WI38 (cell line): ENCODE measurements around the gene CNPY4.
"Not testable (repeated sequence)": the region's sequence is repeated elsewhere in the genome, so short reads cannot be mapped to it uniquely, and the experiment has no call there.

ENCODE experiments used
- H3K4me3 ChIP-seq: 2 replicates; pipeline ENCODE4 v1.5.1; 2011; ENCODE audit warnings: low read depth, mild to moderate bottlenecking, control low read depth, low read length
- TF ChIP-seq, protein P1 (sequence below): IDR thresholded peaks from 2 replicates; pipeline ENCODE4 v1.5.1; 2012; ENCODE audit warnings: low read depth, mild to moderate bottlenecking, control low read depth, low read length

Gene CNPY4

DNA sequence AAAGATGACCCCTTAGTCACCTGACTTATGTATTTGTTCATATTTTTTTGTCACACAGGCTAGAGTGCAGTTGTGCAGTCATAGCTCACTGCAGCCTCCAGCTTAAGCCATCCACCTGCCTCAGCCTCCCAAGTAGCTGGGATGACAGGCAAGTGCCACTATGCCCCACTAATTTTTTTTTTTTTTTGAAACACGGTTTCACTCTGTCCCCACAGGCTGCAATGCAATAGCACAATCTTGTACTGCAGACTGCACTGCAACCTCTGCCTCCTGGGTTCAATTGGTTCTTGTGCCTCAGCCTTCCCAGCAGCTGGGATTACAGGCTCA, 9.2 kb downstream of the CNPY4 start:
- TF ChIP-seq, protein P1, sequence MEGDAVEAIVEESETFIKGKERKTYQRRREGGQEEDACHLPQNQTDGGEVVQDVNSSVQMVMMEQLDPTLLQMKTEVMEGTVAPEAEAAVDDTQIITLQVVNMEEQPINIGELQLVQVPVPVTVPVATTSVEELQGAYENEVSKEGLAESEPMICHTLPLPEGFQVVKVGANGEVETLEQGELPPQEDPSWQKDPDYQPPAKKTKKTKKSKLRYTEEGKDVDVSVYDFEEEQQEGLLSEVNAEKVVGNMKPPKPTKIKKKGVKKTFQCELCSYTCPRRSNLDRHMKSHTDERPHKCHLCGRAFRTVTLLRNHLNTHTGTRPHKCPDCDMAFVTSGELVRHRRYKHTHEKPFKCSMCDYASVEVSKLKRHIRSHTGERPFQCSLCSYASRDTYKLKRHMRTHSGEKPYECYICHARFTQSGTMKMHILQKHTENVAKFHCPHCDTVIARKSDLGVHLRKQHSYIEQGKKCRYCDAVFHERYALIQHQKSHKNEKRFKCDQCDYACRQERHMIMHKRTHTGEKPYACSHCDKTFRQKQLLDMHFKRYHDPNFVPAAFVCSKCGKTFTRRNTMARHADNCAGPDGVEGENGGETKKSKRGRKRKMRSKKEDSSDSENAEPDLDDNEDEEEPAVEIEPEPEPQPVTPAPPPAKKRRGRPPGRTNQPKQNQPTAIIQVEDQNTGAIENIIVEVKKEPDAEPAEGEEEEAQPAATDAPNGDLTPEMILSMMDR, result no peak
- no peak overlapping the region for H3K4me3 ChIP-seq

DNA sequence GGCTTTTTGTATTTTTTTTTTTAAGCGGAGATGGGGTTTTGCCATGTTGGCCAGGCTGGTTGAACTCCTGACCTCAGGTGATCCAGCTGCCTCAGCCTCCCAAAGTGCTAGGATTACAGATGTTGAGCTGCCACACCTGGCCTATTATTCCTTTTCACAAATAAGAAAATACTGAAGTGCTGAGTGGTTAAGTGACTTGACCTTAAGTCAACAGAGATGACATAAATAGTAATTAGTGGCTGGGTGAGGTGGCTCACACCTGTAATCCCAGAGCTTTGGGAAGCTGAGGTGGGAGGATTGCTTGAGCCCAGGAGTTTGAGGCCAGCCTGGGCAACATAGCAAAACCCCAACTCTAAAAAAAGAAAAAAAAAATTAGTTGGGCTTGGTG, 10.8 kb downstream of the CNPY4 start:
- not testable (repeated sequence) for H3K4me3 ChIP-seq

DNA sequence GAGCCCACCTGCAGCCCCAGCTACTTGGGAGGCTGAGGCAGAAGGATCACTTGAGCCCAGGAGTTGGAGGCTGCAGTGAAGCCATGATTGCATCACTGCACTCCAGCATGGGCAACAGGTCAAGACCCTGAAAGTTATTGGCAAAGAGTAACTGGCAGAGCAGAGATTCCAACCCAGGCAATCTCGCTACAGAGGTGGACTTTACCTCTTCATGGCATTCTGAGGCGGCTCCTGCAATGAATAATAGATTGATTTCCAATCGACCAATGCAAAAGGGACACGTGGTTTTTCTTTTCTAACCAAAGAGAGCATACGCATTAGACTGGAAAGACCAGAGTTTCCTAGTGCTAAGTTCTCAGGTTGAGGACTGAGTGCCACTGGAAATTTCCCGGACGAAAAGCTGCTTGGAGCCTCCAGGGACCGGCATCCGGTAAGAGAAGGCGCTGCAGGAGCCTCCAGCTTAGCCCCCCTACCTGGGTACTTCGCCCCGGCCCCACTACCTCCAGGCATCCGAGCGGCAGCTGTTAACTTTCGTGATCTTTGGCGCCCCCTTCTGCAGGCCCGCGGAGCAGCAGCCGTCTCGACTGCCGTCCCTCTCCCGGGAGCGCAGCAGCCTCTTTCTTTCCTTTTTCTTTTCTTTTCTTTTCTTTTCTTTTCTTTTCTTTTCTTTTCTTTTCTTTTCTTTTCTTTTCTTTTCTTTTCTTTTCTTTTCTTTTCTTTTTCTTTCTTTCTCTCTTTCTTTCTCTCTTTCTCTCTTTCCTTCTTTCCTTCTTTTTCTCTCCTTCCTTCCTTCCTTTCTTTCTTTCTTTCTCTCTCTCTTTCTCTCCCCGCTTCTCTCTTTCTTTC, 11.4 kb downstream of the CNPY4 start:
- TF ChIP-seq, protein P1, result peak; percentile 61; the same call in 1 of the 2 replicates
- H3K4me3 ChIP-seq, result no peak overlapping the region

DNA sequence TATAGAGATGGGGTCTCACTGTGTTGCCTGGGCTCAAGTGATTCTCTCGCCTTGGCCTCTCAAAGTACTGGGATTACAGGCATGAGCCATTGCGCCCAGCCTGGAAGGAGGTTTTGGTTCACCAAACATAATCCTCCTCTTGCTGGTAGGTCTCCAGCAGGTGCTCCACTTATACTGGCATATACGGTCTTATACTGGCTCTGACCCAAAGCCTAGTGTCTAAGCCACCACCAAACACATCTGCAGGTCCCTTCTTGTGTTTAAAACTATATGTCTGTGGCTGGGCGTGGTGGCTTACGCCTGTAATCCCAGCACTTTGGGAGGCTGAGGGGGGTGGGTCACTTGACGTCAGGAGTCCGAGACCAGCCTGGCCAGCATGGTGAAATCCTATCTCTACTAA, 12.7 kb downstream of the CNPY4 start:
- no peak overlapping the region for H3K4me3 ChIP-seq
- TF ChIP-seq, protein P1, result no peak

DNA sequence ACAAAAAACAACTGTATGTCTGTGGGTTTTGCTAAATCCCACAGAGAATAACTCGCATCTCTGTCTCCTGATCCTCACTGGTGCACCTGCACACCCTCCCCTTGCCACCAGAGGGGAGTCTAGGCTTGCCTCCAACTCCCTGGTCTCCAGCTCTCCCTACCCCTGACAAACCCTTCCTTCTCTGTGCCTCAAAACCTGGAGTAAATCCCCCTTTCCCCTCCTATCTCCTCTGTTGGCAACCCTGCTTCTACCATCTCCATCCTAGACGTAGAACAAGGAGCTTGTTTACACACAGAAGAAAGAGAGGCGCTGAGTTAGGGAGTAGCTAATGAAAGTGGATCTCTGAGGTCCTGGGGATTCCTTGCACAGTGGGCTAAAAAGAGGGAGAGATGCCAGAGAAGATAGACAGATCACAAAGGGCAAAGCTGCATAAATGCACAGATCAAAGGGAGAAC, 13.3 kb downstream of the CNPY4 start:
- TF ChIP-seq, protein P1, result peak; percentile 91
- no peak overlapping the region for H3K4me3 ChIP-seq

DNA sequence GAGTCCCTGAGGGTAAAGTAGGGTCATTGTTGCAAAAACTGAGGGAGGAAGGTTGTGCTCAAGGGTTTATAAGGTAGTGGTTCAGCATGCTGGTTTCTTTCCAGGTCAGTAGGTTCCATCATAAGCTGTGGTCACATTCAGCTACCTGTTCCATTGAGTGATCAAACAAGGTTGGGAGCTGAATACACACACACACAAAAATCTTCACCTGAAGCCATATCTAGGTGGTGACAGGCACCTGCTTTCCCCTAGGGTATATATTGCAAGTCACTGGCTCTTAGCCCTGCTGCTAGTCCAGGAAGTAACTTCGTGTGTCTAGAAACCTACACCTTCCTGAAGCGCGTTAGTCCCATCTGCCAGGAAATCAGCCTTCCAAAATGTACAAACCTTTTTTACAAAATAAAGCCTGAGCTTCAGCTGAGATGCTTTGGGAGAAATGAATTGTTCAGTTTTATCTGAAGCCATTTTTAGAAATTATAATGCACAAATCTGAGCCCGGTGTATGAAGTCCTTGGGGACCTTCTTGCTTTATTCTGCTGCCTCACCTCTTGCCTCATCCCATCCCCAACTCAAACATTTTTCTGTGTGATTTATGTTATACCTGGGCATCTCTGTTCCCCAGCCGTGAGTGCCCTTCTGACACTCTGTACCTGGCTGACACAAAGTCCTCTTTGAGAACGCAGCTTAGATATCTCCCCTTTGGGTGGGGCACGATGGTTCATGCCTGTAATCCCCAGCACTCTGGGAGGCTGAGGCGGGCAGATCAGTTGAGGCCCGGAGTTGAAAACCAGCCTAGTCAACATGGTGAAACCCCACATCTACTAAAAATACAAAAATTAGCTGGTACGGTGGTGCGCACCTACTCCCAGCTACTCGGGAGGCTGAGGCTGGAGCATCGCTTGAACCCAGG, 18.7 kb downstream of the CNPY4 start:
- H3K4me3 ChIP-seq, result no peak overlapping the region
- TF ChIP-seq, protein P1, result no peak

DNA sequence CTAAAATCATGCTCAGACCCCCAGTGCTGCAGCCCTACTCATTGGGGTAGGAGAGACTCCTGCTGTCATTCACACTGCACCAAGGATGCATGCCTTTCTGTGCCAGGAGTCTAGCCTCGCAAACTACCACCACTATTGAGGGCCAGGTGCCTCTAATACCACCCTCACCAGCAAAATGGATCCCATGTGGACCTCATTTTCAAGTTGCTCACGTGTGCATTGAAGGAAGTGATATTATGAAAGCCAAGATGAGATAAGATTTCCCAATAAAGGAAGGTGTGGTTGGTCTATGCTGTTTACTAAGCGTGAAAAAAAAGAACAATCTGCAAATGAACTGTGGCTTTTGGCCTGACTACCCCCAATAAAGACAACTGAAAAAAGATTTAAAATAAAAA, 22.1 kb downstream of the CNPY4 start:
- TF ChIP-seq, protein P1, result no peak
- no peak overlapping the region for H3K4me3 ChIP-seq
